Hematopoietic multipotent progenitor cell treated with erythropoietin and hydrocortisone succinate and interleukin-3 and kit ligand, for 15 days (in vitro differentiated cells): ENCODE measurements around the gene ZNF778.

Experiments used
- DNase-seq: peaks from one replicate; pipeline ENCODE4 v3.0.0-alpha.2; 2015; ENCODE audit warnings: low spot score

The ZNF778 gene

GRCh38 chr16:89277641-89278341, 60.3 kb downstream of the ZNF778 start:
- DNase-seq, result no peak

- DNase-seq, result no peak
These were observed 61.1 kb downstream of the ZNF778 start for GRCh38 chr16:89278441-89279240.

GRCh38 chr16:89279666-89280481, 62.4 kb downstream of the ZNF778 start:
- no peak for DNase-seq

- no peak for DNase-seq
These were observed 63.2 kb downstream of the ZNF778 start for GRCh38 chr16:89280546-89281188.

GRCh38 chr16:89281189-89281577, 63.7 kb downstream of the ZNF778 start:
- no peak for DNase-seq

- no peak for DNase-seq
These were observed 64.3 kb downstream of the ZNF778 start for GRCh38 chr16:89281829-89282228.

GRCh38 chr16:89282523-89282922, 65.0 kb downstream of the ZNF778 start:
- DNase-seq, result no peak

- DNase-seq, result no peak
These were observed 65.9 kb downstream of the ZNF778 start for GRCh38 chr16:89283449-89283848.

- DNase-seq, result no peak
These were observed 67.9 kb downstream of the ZNF778 start for GRCh38 chr16:89285381-89285780.

GRCh38 chr16:89286096-89286495, 68.6 kb downstream of the ZNF778 start:
- no peak for DNase-seq
